H1 (cell line): ENCODE data around the gene BNC2.

Source experiments
- SP1 ChIP-seq: IDR thresholded peaks from 2 replicates; pipeline ENCODE4 v1.6.1; 2011; ENCODE audit warnings: low read depth, low read length
- TF ChIP-seq, protein P1 (sequence below): IDR thresholded peaks from 2 replicates; pipeline ENCODE4 v1.6.1; 2012; ENCODE audit warnings: inconsistent platforms

- TF ChIP-seq SP1, result no peak
- TF ChIP-seq, protein P1, sequence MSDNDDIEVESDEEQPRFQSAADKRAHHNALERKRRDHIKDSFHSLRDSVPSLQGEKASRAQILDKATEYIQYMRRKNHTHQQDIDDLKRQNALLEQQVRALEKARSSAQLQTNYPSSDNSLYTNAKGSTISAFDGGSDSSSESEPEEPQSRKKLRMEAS, result no peak
Measured at GRCh38 chr9:16610538-16610937, 259.9 kb downstream of the BNC2 start.
